ENCODE results near the gene PREX1.

- TF ChIP-seq CTCF (conservative IDR thresholded peaks at IDR 0.05 in 1 of 2, IDR thresholded peaks at IDR 0.05 in 1 of 2; ENCODE audit: low read depth in 1 of 2, low read length in 2 of 2) = no peak
- TF ChIP-seq EZH2 (IDR thresholded peaks at IDR 0.05; ENCODE audit: low read length, missing control alignments) = no peak
These were observed 207.7 kb downstream of the PREX1 start for GRCh38 chr20:48620154-48620506.

Data from fibroblast of lung (primary cell).